Activated CD8-positive, alpha-beta memory T cell treated with anti-CD3 and anti-CD28 coated beads for 24 hours (primary cell): ENCODE data around the gene BNC2.

Experiments used
- DNase-seq: peaks from one replicate; pipeline ENCODE4 v3.0.0-alpha.2; 2020

BNC2 gene

GRCh38 chr9:16396389-16396788 is 474.1 kb downstream of the BNC2 start:
- no peak for DNase-seq

- no peak for DNase-seq
These were observed 479.1 kb downstream of the BNC2 start for GRCh38 chr9:16391369-16391768.

- DNase-seq, result no peak
These were observed 483.1 kb downstream of the BNC2 start for GRCh38 chr9:16387382-16387781.

GRCh38 chr9:16386827-16387077 is 483.7 kb downstream of the BNC2 start:
- no peak for DNase-seq

- no peak for DNase-seq
These were observed 484.3 kb downstream of the BNC2 start for GRCh38 chr9:16386007-16386826.

- DNase-seq, result no peak
These were observed 484.9 kb downstream of the BNC2 start for GRCh38 chr9:16385590-16385989.

- DNase-seq, result no peak
These were observed 485.5 kb downstream of the BNC2 start for GRCh38 chr9:16384993-16385392.

GRCh38 chr9:16377311-16377710 is 493.2 kb downstream of the BNC2 start:
- no peak for DNase-seq

- DNase-seq, result no peak
These were observed 499.2 kb downstream of the BNC2 start for GRCh38 chr9:16371306-16371705.

- no peak for DNase-seq
These were observed 499.8 kb downstream of the BNC2 start for GRCh38 chr9:16370647-16371046.

GRCh38 chr9:16369427-16369826 is 501.0 kb downstream of the BNC2 start:
- no peak for DNase-seq

- DNase-seq, result no peak
These were observed 502.0 kb downstream of the BNC2 start for GRCh38 chr9:16368237-16369087.

- DNase-seq, result no peak
These were observed 502.8 kb downstream of the BNC2 start for GRCh38 chr9:16367605-16368231.

- no peak for DNase-seq
These were observed 506.1 kb downstream of the BNC2 start for GRCh38 chr9:16364347-16364746.

GRCh38 chr9:16363916-16364315 is 506.6 kb downstream of the BNC2 start:
- DNase-seq, result peak; percentile 1

- peak; percentile 5 for DNase-seq
These were observed 507.2 kb downstream of the BNC2 start for GRCh38 chr9:16363073-16363781.

- DNase-seq, result no peak
These were observed 508.5 kb downstream of the BNC2 start for GRCh38 chr9:16361939-16362338.

- DNase-seq, result no peak
These were observed 509.4 kb downstream of the BNC2 start for GRCh38 chr9:16361118-16361517.

- DNase-seq, result peak; percentile 4
These were observed 510.2 kb downstream of the BNC2 start for GRCh38 chr9:16360247-16360646.
